Erythroblast (primary cell): Measurements from ENCODE around the gene ZNF319.

Experiments used
- DNase-seq, 2 experiments: peaks; one replicate each; lab custom pipeline; 2025; lab: John Stamatoyannopoulos, UW
- GATA1 ChIP-seq: IDR thresholded peaks from 2 replicates; pipeline ENCODE4 v1.6.1; 2011; ENCODE audit warnings: low read depth, mild to moderate bottlenecking, control low read depth, low read length, moderate library complexity
- POLR2A ChIP-seq: IDR thresholded peaks from 2 replicates; pipeline ENCODE4 v1.6.1; 2011; ENCODE audit warnings: mild to moderate bottlenecking, low read length

Gene ZNF319

GRCh38 chr16:58031016-58031800, 30.7 kb upstream of the ZNF319 start:
- no peak for TF ChIP-seq GATA1
- no peak for TF ChIP-seq POLR2A
- DNase-seq, result no peak

GRCh38 chr16:58030136-58030840, 29.8 kb upstream of the ZNF319 start:
- no peak for DNase-seq
- TF ChIP-seq GATA1, result no peak
- TF ChIP-seq POLR2A, result no peak

DNA sequence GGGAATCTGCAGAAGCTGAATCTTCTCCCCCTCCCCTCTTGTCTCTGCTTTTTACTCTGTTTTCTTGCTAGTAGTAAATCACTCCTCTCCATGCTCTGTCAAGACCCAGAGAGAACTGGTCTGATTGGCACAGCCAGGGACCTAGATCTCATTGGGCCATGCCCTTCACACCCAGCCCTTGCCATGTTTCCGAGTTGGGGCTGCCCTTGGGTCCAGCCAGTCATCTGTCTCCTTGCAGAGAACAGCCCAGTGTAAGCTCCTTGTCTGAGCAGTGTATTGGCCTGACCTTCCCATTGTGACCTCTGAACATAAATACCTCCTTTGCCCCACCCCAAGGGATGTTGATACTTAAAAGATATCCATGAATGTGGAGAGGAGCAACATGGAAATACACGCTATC, 28.9 kb upstream of the ZNF319 start:
- TF ChIP-seq POLR2A, result no peak
- TF ChIP-seq GATA1, result no peak
- no peak for DNase-seq

GRCh38 chr16:58028541-58029070, 28.1 kb upstream of the ZNF319 start:
- no peak for TF ChIP-seq GATA1
- no peak for TF ChIP-seq POLR2A
- DNase-seq, result no peak

DNA sequence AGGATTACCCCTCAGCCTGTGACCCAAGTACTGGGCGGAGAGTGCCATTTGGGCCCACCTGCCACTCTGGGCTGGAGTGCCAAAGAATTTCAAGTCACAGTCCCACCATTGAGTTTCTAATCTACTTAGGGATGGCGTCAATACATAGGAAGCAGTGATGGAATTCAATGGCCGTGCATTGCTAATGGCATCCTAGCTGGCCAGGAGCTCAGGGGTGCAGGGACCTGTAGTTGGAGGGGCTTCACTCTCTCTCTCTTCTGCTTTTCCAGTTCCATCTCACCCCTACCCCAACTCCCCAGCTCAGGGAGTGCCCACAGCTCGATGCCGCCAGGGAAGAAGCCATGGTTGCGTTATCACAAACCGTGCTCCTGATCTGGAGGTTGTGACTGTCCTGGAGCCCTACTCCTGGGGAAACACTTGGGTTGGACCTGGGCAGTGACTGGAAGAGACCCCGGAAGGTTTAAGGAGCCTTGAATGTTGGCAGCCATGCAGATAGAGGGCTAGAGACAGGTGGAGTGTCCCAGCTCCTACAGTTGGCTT, 27.5 kb upstream of the ZNF319 start:
- no peak for DNase-seq
- TF ChIP-seq POLR2A (no peak), GATA1 (no peak)

- TF ChIP-seq POLR2A (no peak), GATA1 (no peak)
- no peak for DNase-seq
Measured at GRCh38 chr16:58027161-58027915, 26.9 kb upstream of the ZNF319 start.

GRCh38 chr16:58026705-58027160, 26.3 kb upstream of the ZNF319 start:
- no peak for DNase-seq
- TF ChIP-seq POLR2A (no peak), GATA1 (no peak)

GRCh38 chr16:58026139-58026704, 25.8 kb upstream of the ZNF319 start:
- no peak for TF ChIP-seq POLR2A
- DNase-seq, result peak; percentile 26 to 37

DNA sequence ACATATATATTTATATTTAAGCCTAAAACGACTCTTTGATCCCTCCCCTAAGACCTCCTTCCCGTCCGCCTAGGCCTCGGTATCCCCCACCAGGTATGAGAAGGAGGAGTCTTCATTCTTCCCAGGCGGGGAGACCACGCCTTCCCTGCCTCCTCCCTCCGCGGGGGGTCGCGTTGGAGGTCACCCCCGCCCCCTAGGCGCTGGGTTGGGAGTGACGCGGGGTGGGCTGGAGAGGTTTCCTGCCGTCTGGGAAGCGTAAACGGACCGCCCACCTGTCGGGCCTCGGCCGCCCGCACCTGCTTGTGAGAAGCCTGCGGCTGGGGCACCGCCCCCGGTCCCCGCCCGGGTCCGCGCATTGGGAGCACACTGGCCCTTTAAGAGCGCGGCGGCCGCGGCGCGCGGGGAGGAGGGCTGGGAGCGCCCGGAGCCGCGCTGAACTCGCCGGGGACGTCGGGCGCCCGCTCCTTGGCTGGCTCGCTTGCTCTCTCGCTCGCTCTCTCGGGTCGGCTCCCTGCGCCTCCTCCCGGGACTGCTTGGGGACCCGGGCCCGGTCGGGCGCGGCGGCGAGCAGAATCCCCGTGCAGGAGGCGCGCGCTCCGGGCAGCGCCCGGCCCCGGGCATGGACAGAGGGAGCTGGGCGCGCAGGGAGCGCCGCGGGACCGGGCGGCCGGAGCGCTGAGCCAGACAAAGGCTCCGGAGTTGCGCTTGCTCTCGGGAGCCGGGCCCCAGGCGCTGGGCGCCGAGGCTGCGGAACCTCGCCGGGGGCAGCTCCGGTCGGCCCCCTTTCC, 25.1 kb upstream of the ZNF319 start, which contains the start of gene MMP15:
TSS of gene MMP15 (plus strand) at position 404 of the 788 bp plus-strand sequence. CDS start 597 bp downstream, outside the sequence.
- DNase-seq, result peak; percentile 50 to 56
- TF ChIP-seq POLR2A (no peak), GATA1 (no peak)

- peak; percentile 27 to 53 for DNase-seq
- TF ChIP-seq GATA1 (no peak), POLR2A (no peak)
Measured at GRCh38 chr16:58024486-58025350, 24.2 kb upstream of the ZNF319 start.

DNA sequence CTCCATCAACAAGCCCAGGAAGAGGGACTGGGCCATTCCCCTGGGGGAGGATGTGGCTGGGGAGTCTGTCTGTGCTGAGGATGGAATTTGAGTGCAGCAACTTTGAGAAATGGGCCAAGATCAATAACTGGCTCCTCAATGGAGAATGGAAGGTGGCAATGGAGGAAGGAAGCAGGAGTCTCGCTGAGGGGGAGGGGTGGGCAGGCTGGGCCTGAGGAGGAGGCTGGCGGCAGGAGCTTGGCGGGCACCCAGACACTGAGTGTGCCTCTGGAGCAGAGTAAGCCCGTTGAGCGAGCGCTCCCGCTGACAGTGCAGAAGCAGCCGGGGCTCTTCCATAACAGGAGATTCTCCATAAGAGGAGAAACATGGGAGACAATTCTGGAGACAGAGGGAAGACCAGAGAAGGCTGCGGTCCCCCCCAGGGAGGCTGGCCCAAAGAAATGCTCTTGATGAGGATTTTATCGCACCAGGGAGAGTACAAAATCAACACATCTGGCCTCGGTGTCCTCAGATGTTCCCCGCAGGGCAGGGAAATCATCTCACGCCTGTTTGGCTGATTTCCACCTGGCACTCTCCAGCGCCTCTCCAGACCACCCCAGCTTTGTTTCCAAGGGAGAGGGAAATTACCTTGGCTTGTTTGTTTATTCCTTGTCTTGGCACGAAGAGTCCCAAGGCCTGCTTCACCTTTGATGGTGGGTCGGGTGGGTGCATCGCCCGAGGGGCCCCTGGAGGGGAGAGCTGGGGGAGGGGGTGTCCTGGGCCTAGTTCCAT, 22.3 kb upstream of the ZNF319 start:
- no peak for DNase-seq
- TF ChIP-seq POLR2A (no peak), GATA1 (no peak)
